ENCODE results near the gene OR51E2.
"Not testable (repeated sequence)": the region's sequence is repeated elsewhere in the genome, so short reads cannot be mapped to it uniquely, and the experiment has no call there.

Gene OR51E2

GRCh38 chr11:4697585-4697984 lies at the start of gene OR51E2:
Gene OR51E2 (minus strand): TSS chr11:4697853. CDS start chr11:4682711, 15,142 bp downstream.
- no peaks in the 10 kb centered on the region for H3K36me3 ChIP-seq (ENCODE audit: control insufficient read depth, insufficient read depth, low read length)
- no peaks in the 10 kb centered on the region for H3K27me3 ChIP-seq (ENCODE audit: control insufficient read depth, insufficient read depth, low read length)
- H3K9me3 ChIP-seq (ENCODE audit: control insufficient read depth, insufficient read depth, low read length), result no peaks in the 10 kb centered on the region
- H3K4me1 ChIP-seq (ENCODE audit: control insufficient read depth, insufficient read depth, low read length), result no peaks in the 10 kb centered on the region
- no peak within 1 kb of the TSS for H3K9ac ChIP-seq (ENCODE audit: low read depth, low read length)
- H3K4me3 ChIP-seq (ENCODE audit: low read depth, low read length), result no peak within 1 kb of the TSS

- Histone ChIP-seq H3K27me3 (ENCODE audit: control insufficient read depth, insufficient read depth, low read length) (no peaks in the 10 kb centered on the region), H3K36me3 (ENCODE audit: control insufficient read depth, insufficient read depth, low read length) (no peaks in the 10 kb centered on the region), H3K9ac (ENCODE audit: low read depth, low read length) (no peak overlapping the region), H3K9me3 (ENCODE audit: control insufficient read depth, insufficient read depth, low read length) (no peaks in the 10 kb centered on the region), H3K4me1 (ENCODE audit: control insufficient read depth, insufficient read depth, low read length) (no peaks in the 10 kb centered on the region), H3K4me3 (ENCODE audit: low read depth, low read length) (no peak overlapping the region)
These were observed 43.1 kb upstream of the OR51E2 start for GRCh38 chr11:4740735-4741134.

GRCh38 chr11:4727171-4727570 lies 29.5 kb upstream of the OR51E2 start:
- Histone ChIP-seq H3K4me3 (ENCODE audit: low read depth, low read length) (no peak overlapping the region), H3K9me3 (ENCODE audit: control insufficient read depth, insufficient read depth, low read length) (no peaks in the 10 kb centered on the region), H3K4me1 (ENCODE audit: control insufficient read depth, insufficient read depth, low read length) (no peaks in the 10 kb centered on the region), H3K27me3 (ENCODE audit: control insufficient read depth, insufficient read depth, low read length) (no peaks in the 10 kb centered on the region), H3K36me3 (ENCODE audit: control insufficient read depth, insufficient read depth, low read length) (no peaks in the 10 kb centered on the region), H3K9ac (ENCODE audit: low read depth, low read length) (no peak overlapping the region)

GRCh38 chr11:4722616-4723534 lies 25.2 kb upstream of the OR51E2 start:
- not testable (repeated sequence) for H3K27me3 ChIP-seq (ENCODE audit: control insufficient read depth, insufficient read depth, low read length); H3K36me3 ChIP-seq (ENCODE audit: control insufficient read depth, insufficient read depth, low read length); H3K4me1 ChIP-seq (ENCODE audit: control insufficient read depth, insufficient read depth, low read length); H3K9me3 ChIP-seq (ENCODE audit: control insufficient read depth, insufficient read depth, low read length); H3K9ac ChIP-seq (ENCODE audit: low read depth, low read length); H3K4me3 ChIP-seq (ENCODE audit: low read depth, low read length)

- H3K27me3 ChIP-seq (ENCODE audit: control insufficient read depth, insufficient read depth, low read length), result no peaks in the 10 kb centered on the region
- no peaks in the 10 kb centered on the region for H3K36me3 ChIP-seq (ENCODE audit: control insufficient read depth, insufficient read depth, low read length)
- H3K4me3 ChIP-seq (ENCODE audit: low read depth, low read length), result no peak overlapping the region
- peaks cover 5% of the 10 kb centered on the region for H3K4me1 ChIP-seq (ENCODE audit: control insufficient read depth, insufficient read depth, low read length)
- H3K9ac ChIP-seq (ENCODE audit: low read depth, low read length), result no peak overlapping the region
- H3K9me3 ChIP-seq (ENCODE audit: control insufficient read depth, insufficient read depth, low read length), result no peaks in the 10 kb centered on the region
These were observed 16.6 kb upstream of the OR51E2 start for GRCh38 chr11:4714300-4714699.

GRCh38 chr11:4713241-4713640 lies 15.6 kb upstream of the OR51E2 start:
- no peak overlapping the region for H3K9ac ChIP-seq (ENCODE audit: low read depth, low read length)
- no peaks in the 10 kb centered on the region for H3K36me3 ChIP-seq (ENCODE audit: control insufficient read depth, insufficient read depth, low read length)
- peaks cover 5% of the 10 kb centered on the region for H3K4me1 ChIP-seq (ENCODE audit: control insufficient read depth, insufficient read depth, low read length)
- no peaks in the 10 kb centered on the region for H3K9me3 ChIP-seq (ENCODE audit: control insufficient read depth, insufficient read depth, low read length)
- no peak overlapping the region for H3K4me3 ChIP-seq (ENCODE audit: low read depth, low read length)
- no peaks in the 10 kb centered on the region for H3K27me3 ChIP-seq (ENCODE audit: control insufficient read depth, insufficient read depth, low read length)

- Histone ChIP-seq H3K9ac (ENCODE audit: low read depth, low read length) (no peak overlapping the region), H3K27me3 (ENCODE audit: control insufficient read depth, insufficient read depth, low read length) (no peaks in the 10 kb centered on the region), H3K36me3 (ENCODE audit: control insufficient read depth, insufficient read depth, low read length) (no peaks in the 10 kb centered on the region), H3K4me1 (ENCODE audit: control insufficient read depth, insufficient read depth, low read length) (peaks cover 13% of the 10 kb centered on the region), H3K4me3 (ENCODE audit: low read depth, low read length) (no peak overlapping the region), H3K9me3 (ENCODE audit: control insufficient read depth, insufficient read depth, low read length) (no peaks in the 10 kb centered on the region)
These were observed 7.2 kb upstream of the OR51E2 start for GRCh38 chr11:4704790-4705334.

- Histone ChIP-seq H3K4me1 (ENCODE audit: control insufficient read depth, insufficient read depth, low read length) (peaks cover 13% of the 10 kb centered on the region), H3K4me3 (ENCODE audit: low read depth, low read length) (peak within 1 kb of the TSS; percentile 20), H3K9me3 (ENCODE audit: control insufficient read depth, insufficient read depth, low read length) (no peaks in the 10 kb centered on the region), H3K9ac (ENCODE audit: low read depth, low read length) (no peak within 1 kb of the TSS), H3K36me3 (ENCODE audit: control insufficient read depth, insufficient read depth, low read length) (no peaks in the 10 kb centered on the region), H3K27me3 (ENCODE audit: control insufficient read depth, insufficient read depth, low read length) (no peaks in the 10 kb centered on the region)
These were observed 6.6 kb upstream of the OR51E2 start, which contains the start of gene MMP26 for GRCh38 chr11:4704054-4704789. Gene MMP26 (plus strand): TSS chr11:4704784.

- Histone ChIP-seq H3K4me1 (ENCODE audit: control insufficient read depth, insufficient read depth, low read length) (peaks cover 13% of the 10 kb centered on the region), H3K9me3 (ENCODE audit: control insufficient read depth, insufficient read depth, low read length) (no peaks in the 10 kb centered on the region), H3K36me3 (ENCODE audit: control insufficient read depth, insufficient read depth, low read length) (no peaks in the 10 kb centered on the region), H3K27me3 (ENCODE audit: control insufficient read depth, insufficient read depth, low read length) (no peaks in the 10 kb centered on the region), H3K4me3 (ENCODE audit: low read depth, low read length) (no peak overlapping the region), H3K9ac (ENCODE audit: low read depth, low read length) (no peak overlapping the region)
These were observed 2.8 kb upstream of the OR51E2 start for GRCh38 chr11:4700436-4700820.

- no peaks in the 10 kb centered on the region for H3K9me3 ChIP-seq (ENCODE audit: control insufficient read depth, insufficient read depth, low read length)
- no peak overlapping the region for H3K9ac ChIP-seq (ENCODE audit: low read depth, low read length)
- peaks cover 10% of the 10 kb centered on the region for H3K4me1 ChIP-seq (ENCODE audit: control insufficient read depth, insufficient read depth, low read length)
- H3K36me3 ChIP-seq (ENCODE audit: control insufficient read depth, insufficient read depth, low read length), result no peaks in the 10 kb centered on the region
- H3K27me3 ChIP-seq (ENCODE audit: control insufficient read depth, insufficient read depth, low read length), result no peaks in the 10 kb centered on the region
- no peak overlapping the region for H3K4me3 ChIP-seq (ENCODE audit: low read depth, low read length)
These were observed 2.2 kb upstream of the OR51E2 start for GRCh38 chr11:4699697-4700435.

- H3K9me3 ChIP-seq (ENCODE audit: control insufficient read depth, insufficient read depth, low read length), result no peaks in the 10 kb centered on the region
- no peaks in the 10 kb centered on the region for H3K36me3 ChIP-seq (ENCODE audit: control insufficient read depth, insufficient read depth, low read length)
- H3K4me1 ChIP-seq (ENCODE audit: control insufficient read depth, insufficient read depth, low read length), result no peaks in the 10 kb centered on the region
- H3K4me3 ChIP-seq (ENCODE audit: low read depth, low read length), result no peak overlapping the region
- no peak overlapping the region for H3K9ac ChIP-seq (ENCODE audit: low read depth, low read length)
- no peaks in the 10 kb centered on the region for H3K27me3 ChIP-seq (ENCODE audit: control insufficient read depth, insufficient read depth, low read length)
These were observed 2.2 kb downstream of the OR51E2 start for GRCh38 chr11:4695442-4695841.

Measured in iPS-15b (cell line).